Measurements from ENCODE around the gene HSDL1. TPM values are rescaled to one million over a fixed set of nuclear protein-coding genes. Genes with fewer than 3 reads are reported as not detected.

Gene HSDL1
- total and polyA plus RNA-seq, 2 of the 8 experiments (the other 6 are each of a cell fraction or from before 2014, with no cell fraction given): 25.0 to 55.7 TPM

- TF ChIP-seq FOSL1 (IDR thresholded peaks at IDR 0.05; ENCODE audit: insufficient read depth, low read depth, low read length): no peak
- TF ChIP-seq EGR1 (IDR thresholded peaks at IDR 0.05; ENCODE audit: borderline replicate concordance, low read depth, low read length): no peak
- TF ChIP-seq HDAC6 (IDR thresholded peaks at IDR 0.05; ENCODE audit: low read depth, low read length): no peak
- no peak for TF ChIP-seq CHD7 (IDR thresholded peaks at IDR 0.05; ENCODE audit: insufficient replicate concordance, low read length)
- TF ChIP-seq TAF1 (IDR thresholded peaks at IDR 0.05; ENCODE audit: low read depth, low read length): no peak
- no peak for TF ChIP-seq POLR2A (IDR thresholded peaks at IDR 0.05; ENCODE audit: control extremely low read depth in 1 of 2, low read depth in 2 of 2, low read length in 2 of 2)
- TF ChIP-seq EZH2 (IDR thresholded peaks at IDR 0.05; ENCODE audit: low read depth, low read length, severe bottlenecking): no peak
Observed at GRCh38 chr16:84095466-84095865, 49.5 kb downstream of the HSDL1 start (continued).
